OCI-LY1 (cell line): Measurements from ENCODE around the gene GLTP.

Source experiments
- CTCF ChIP-seq: fragments of 200-600 bp; sonication (generic), shearing (Covaris generic); IDR thresholded peaks from 2 replicates; pipeline ENCODE4 v1.5.1; 2017; ENCODE audit warnings: mild to moderate bottlenecking, antibody characterized with exemption, low read length, moderate library complexity, mixed read lengths
- EZH2 ChIP-seq: fragments of 200-600 bp; sonication (generic), shearing (Covaris generic); IDR thresholded peaks from 2 replicates; pipeline ENCODE4 v1.8.0; 2017; ENCODE audit warnings: borderline replicate concordance, mixed run types, mild to moderate bottlenecking, antibody characterized with exemption, low read length, moderate library complexity, mixed read lengths

DNA sequence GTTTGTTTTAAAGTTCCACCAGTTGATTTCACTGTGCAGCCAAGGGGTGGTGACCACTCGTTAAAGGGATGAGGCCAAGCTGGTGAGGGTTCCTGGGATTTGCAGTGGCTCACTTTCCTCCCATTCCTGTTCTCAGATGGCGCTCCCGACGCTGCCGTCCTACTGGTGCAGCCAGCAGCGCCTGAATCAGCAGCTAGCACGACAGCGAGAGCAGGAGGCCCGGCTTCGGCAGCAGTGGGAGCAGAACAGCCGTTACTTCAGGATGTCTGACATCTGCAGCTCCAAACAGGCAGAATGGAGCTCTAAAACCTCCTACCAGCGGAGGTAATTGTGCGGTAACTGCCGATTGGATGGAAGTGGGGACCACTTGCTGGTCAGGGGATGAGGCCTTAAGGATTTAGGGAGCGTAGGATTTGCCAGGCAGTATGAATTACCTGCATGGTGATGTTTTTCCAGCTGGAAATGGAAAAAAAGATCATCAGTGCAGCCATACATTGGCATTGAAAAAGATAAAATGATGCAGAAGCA lies 22.6 kb upstream of the GLTP start:
- TF ChIP-seq CTCF (no peak), EZH2 (no peak)
